HepG2 (cell line): ENCODE results near the gene CAPZB. TPM values are rescaled to one million over a fixed set of nuclear protein-coding genes. Genes with fewer than 3 reads are reported as not detected.

Experiments used
- AGO2 ChIP-seq: fragments of 200-400 bp; formaldehyde crosslinking; optimal IDR thresholded peaks from 2 replicates; pipeline ENCODE3; 2017; ENCODE audit warnings: mild to moderate bottlenecking, low read depth, low read length, moderate library complexity
- ARNTL ChIP-seq: sonication (generic); formaldehyde crosslinking; IDR thresholded peaks from 2 replicates; pipeline ENCODE4 v1.4.0; 2020; ENCODE audit warnings: mild to moderate bottlenecking, missing genetic modification reagents
- BRCA1 ChIP-seq: sonication (generic); formaldehyde crosslinking; IDR thresholded peaks from 2 replicates; pipeline ENCODE4 v1.4.0; 2020; ENCODE audit warnings: missing genetic modification reagents
- CENPT ChIP-seq: sonication (generic); formaldehyde crosslinking; IDR thresholded peaks from 2 replicates; pipeline ENCODE4 v1.8.0; 2022; ENCODE audit warnings: low read depth, mild to moderate bottlenecking, moderate library complexity, missing genetic modification reagents
- HNRNPK ChIP-seq: fragments of 200-400 bp; formaldehyde crosslinking; IDR thresholded peaks from 2 replicates; pipeline ENCODE4 v1.6.1; 2018; ENCODE audit warnings: low read length, low read depth, moderate library complexity, mild to moderate bottlenecking; ENCODE audit not compliant: poor library complexity, severe bottlenecking
- KLF13 ChIP-seq: sonication (generic); formaldehyde crosslinking; IDR thresholded peaks from 2 replicates; pipeline ENCODE4 v1.4.0; 2020; ENCODE audit warnings: mild to moderate bottlenecking, missing genetic modification reagents
- MXI1 ChIP-seq: IDR thresholded peaks from 3 replicates; pipeline ENCODE4 v1.6.1; 2012; ENCODE audit warnings: low read depth, low read length, inconsistent platforms, borderline replicate concordance
- NPAS2 ChIP-seq: sonication (generic); formaldehyde crosslinking; IDR thresholded peaks from 2 replicates; pipeline ENCODE4 v1.8.0; 2022; ENCODE audit warnings: mild to moderate bottlenecking, missing genetic modification reagents, borderline replicate concordance
- PTBP1 ChIP-seq: fragments of 200-400 bp; formaldehyde crosslinking; IDR thresholded peaks from 2 replicates; pipeline ENCODE4 v1.6.1; 2018; ENCODE audit warnings: low read length, low read depth; ENCODE audit not compliant: poor library complexity, severe bottlenecking
- RFXAP ChIP-seq: sonication (generic); formaldehyde crosslinking; IDR thresholded peaks from 2 replicates; pipeline ENCODE4 v1.4.0; 2020; ENCODE audit warnings: missing genetic modification reagents, borderline replicate concordance
- TCF12 ChIP-seq, 2 experiments: fragments of 450-650 bp in 1 of 2; sonication (generic) in 1 of 2; formaldehyde crosslinking in 1 of 2; IDR thresholded peaks; 2 replicates each; pipeline versions ENCODE4 v1.6.1 to v1.8.0; 2017 to 2022; ENCODE audit warnings: antibody characterized with exemption in 1 of 2, mild to moderate bottlenecking in 1 of 2, missing genetic modification reagents in 1 of 2, moderate library complexity in 1 of 2
- ZNF225 ChIP-seq: sonication (generic); formaldehyde crosslinking; IDR thresholded peaks from 2 replicates; pipeline ENCODE4 v1.4.0; 2020; ENCODE audit warnings: mild to moderate bottlenecking, missing genetic modification reagents
- ZNF235 ChIP-seq: sonication (generic); formaldehyde crosslinking; IDR thresholded peaks from 2 replicates; pipeline ENCODE4 v1.8.1; 2023; ENCODE audit warnings: mild to moderate bottlenecking, missing genetic modification reagents, borderline replicate concordance
- ZNF253 ChIP-seq: sonication (generic); formaldehyde crosslinking; IDR thresholded peaks from 2 replicates; pipeline ENCODE4 v1.8.0; 2022; ENCODE audit warnings: mild to moderate bottlenecking, missing genetic modification reagents, borderline replicate concordance
- ZNF274 ChIP-seq: sonication (generic); formaldehyde crosslinking; IDR thresholded peaks from 2 replicates; pipeline ENCODE4 v1.5.1; 2020; ENCODE audit warnings: mild to moderate bottlenecking, missing genetic modification reagents
- ZNF563 ChIP-seq: sonication (generic); formaldehyde crosslinking; IDR thresholded peaks from 2 replicates; pipeline ENCODE4 v1.8.0; 2022; ENCODE audit warnings: mild to moderate bottlenecking, moderate library complexity, missing genetic modification reagents
- ZNF598 ChIP-seq: sonication (generic); formaldehyde crosslinking; IDR thresholded peaks from 2 replicates; pipeline ENCODE4 v1.5.1; 2020; ENCODE audit warnings: mild to moderate bottlenecking, missing genetic modification reagents, borderline replicate concordance
- ZNF614 ChIP-seq: IDR thresholded peaks from 2 replicates; pipeline ENCODE4 v1.6.1; 2018; ENCODE audit warnings: missing biosample characterization, missing genetic modification reagents, inconsistent platforms, borderline replicate concordance
- ZNF713 ChIP-seq: sonication (generic); formaldehyde crosslinking; IDR thresholded peaks from 2 replicates; pipeline ENCODE4 v1.4.0; 2020; ENCODE audit warnings: mild to moderate bottlenecking, missing genetic modification reagents
- ZNF768 ChIP-seq: sonication (generic); formaldehyde crosslinking; IDR thresholded peaks from 2 replicates; pipeline ENCODE4 v1.4.0; 2020; ENCODE audit warnings: missing genetic modification reagents
- ZNF839 ChIP-seq: sonication (generic); formaldehyde crosslinking; IDR thresholded peaks from 2 replicates; pipeline ENCODE4 v1.4.0; 2020; ENCODE audit warnings: missing genetic modification reagents, mild to moderate bottlenecking, borderline replicate concordance
- polyA plus RNA-seq, 8 experiments: library from polyadenylated mRNA; depleted of rRNA in 3 of 8; stranded (reverse) in 7 of 8; unstranded in 1 of 8; fragments of >200 nt; fragmentation: Illumina TruSeq in 4 of 8; extraction: Trizol in 4 of 8; gene quantifications; 2 replicates each; pipeline versions ENCODE4 v1.2.1 to v1.2.3, GENCODE V29; 2011 to 2016; ENCODE audit warnings: low read depth in 4 of 8, missing spikeins in 1 of 8, mixed read lengths in 1 of 8; ENCODE audit not compliant: insufficient read depth in 1 of 8
- total RNA-seq, 5 experiments: library from RNA; depleted of rRNA; stranded (reverse); fragments of >200 nt; fragmentation: Illumina TruSeq; extraction: Trizol; gene quantifications; 2 replicates each; pipeline ENCODE4 v1.2.3, GENCODE V29; 2016; ENCODE audit warnings: low read depth in 1 of 5
- TF ChIP-seq, protein P1 (sequence below): sonication (generic); formaldehyde crosslinking; IDR thresholded peaks from 2 replicates; pipeline ENCODE4 v1.5.0; 2020; ENCODE audit warnings: missing genetic modification reagents
- TF ChIP-seq, protein P2 (sequence below): sonication (generic); formaldehyde crosslinking; IDR thresholded peaks from 2 replicates; pipeline ENCODE4 v1.8.1; 2023; ENCODE audit warnings: missing genetic modification reagents, mild to moderate bottlenecking, borderline replicate concordance
- TF ChIP-seq, protein P3 (sequence below): sonication (generic); formaldehyde crosslinking; IDR thresholded peaks from 2 replicates; pipeline ENCODE4 v1.4.0; 2020; ENCODE audit warnings: mild to moderate bottlenecking, missing genetic modification reagents, borderline replicate concordance
- TF ChIP-seq, protein P4 (sequence below): sonication (generic); formaldehyde crosslinking; IDR thresholded peaks from 2 replicates; pipeline ENCODE4 v1.5.0; 2020; ENCODE audit warnings: missing genetic modification reagents

Gene CAPZB
- total and polyA plus RNA-seq, 2 of the 13 experiments (the other 11 are each of a cell fraction or from before 2014, with no cell fraction given), result 58.9 to 76.9 TPM

DNA sequence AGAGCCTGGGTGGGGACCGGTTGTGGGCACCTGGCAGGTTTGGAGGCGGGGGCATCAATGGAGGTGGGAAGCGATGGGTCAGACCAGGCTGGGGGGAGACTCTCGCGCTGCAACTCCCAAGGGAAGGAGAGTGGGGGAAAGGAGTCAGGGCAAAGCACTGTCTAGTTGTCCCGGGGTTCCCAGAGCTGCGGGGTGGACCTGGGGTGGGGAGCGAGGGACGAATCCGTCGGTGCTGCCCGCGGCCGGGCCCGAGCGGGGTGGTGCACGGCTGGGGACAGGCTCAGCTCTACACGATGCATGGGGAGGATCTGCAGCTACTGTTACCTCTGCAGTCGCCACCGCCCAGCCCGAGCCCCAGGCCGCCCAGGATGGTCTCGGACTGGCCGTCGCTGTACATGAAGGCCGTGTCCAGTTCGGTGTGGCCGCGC lies 173.8 kb downstream of the CAPZB start (continued):
- TF ChIP-seq, protein P1, sequence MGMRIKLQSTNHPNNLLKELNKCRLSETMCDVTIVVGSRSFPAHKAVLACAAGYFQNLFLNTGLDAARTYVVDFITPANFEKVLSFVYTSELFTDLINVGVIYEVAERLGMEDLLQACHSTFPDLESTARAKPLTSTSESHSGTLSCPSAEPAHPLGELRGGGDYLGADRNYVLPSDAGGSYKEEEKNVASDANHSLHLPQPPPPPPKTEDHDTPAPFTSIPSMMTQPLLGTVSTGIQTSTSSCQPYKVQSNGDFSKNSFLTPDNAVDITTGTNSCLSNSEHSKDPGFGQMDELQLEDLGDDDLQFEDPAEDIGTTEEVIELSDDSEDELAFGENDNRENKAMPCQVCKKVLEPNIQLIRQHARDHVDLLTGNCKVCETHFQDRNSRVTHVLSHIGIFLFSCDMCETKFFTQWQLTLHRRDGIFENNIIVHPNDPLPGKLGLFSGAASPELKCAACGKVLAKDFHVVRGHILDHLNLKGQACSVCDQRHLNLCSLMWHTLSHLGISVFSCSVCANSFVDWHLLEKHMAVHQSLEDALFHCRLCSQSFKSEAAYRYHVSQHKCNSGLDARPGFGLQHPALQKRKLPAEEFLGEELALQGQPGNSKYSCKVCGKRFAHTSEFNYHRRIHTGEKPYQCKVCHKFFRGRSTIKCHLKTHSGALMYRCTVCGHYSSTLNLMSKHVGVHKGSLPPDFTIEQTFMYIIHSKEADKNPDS (CRISPR knock-in tag), result no peak
- TF ChIP-seq ZNF839 (CRISPR knock-in tag) (0 out of 2 replicates have a peak, but pooled peaks have one; percentile 38), AGO2 (peak; percentile 39), ZNF225 (CRISPR knock-in tag) (peak; percentile 79; the same call in 1 of the 2 replicates), MXI1 (no peak), HNRNPK (peak; percentile 25), ZNF614 (CRISPR knock-in tag) (no peak), ZNF563 (CRISPR knock-in tag) (0 out of 2 replicates have a peak, but pooled peaks have one; percentile 37), TCF12 (IDR thresholded peaks at IDR 0.05) (no peak), TCF12 (CRISPR knock-in tag; IDR thresholded peaks at IDR 0.05) (0 out of 2 replicates have a peak, but pooled peaks have one; percentile 28), ZNF768 (CRISPR knock-in tag) (0 out of 2 replicates have a peak, but pooled peaks have one; percentile 8), RFXAP (CRISPR knock-in tag) (peak; percentile 16; the same call in 1 of the 2 replicates), ZNF274 (CRISPR knock-in tag) (0 out of 2 replicates have a peak, but pooled peaks have one; percentile 61), BRCA1 (no peak), ZNF253 (CRISPR knock-in tag) (0 out of 2 replicates have a peak, but pooled peaks have one; percentile 25), PTBP1 (peak; percentile 72), KLF13 (0 out of 2 replicates have a peak, but pooled peaks have one; percentile 39), ZNF713 (peak; percentile 81), ZNF598 (CRISPR knock-in tag) (0 out of 2 replicates have a peak, but pooled peaks have one; percentile 73), CENPT (peak; percentile 28; the same call in 1 of the 2 replicates), ZNF235 (CRISPR knock-in tag) (0 out of 2 replicates have a peak, but pooled peaks have one; percentile 8), NPAS2 (CRISPR knock-in tag) (no peak), ARNTL (CRISPR knock-in tag) (peak; percentile 5; the same call in 1 of the 2 replicates)
- TF ChIP-seq, protein P2, sequence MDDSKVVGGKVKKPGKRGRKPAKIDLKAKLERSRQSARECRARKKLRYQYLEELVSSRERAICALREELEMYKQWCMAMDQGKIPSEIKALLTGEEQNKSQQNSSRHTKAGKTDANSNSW (CRISPR knock-in tag), result 0 out of 2 replicates have a peak, but pooled peaks have one; percentile 39
- TF ChIP-seq, protein P3, sequence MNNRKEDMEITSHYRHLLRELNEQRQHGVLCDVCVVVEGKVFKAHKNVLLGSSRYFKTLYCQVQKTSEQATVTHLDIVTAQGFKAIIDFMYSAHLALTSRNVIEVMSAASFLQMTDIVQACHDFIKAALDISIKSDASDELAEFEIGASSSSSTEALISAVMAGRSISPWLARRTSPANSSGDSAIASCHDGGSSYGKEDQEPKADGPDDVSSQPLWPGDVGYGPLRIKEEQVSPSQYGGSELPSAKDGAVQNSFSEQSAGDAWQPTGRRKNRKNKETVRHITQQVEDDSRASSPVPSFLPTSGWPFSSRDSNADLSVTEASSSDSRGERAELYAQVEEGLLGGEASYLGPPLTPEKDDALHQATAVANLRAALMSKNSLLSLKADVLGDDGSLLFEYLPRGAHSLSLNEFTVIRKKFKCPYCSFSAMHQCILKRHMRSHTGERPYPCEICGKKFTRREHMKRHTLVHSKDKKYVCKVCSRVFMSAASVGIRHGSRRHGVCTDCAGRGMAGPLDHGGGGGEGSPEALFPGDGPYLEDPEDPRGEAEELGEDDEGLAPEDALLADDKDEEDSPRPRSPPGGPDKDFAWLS (CRISPR knock-in tag), result no peak
- TF ChIP-seq, protein P4, sequence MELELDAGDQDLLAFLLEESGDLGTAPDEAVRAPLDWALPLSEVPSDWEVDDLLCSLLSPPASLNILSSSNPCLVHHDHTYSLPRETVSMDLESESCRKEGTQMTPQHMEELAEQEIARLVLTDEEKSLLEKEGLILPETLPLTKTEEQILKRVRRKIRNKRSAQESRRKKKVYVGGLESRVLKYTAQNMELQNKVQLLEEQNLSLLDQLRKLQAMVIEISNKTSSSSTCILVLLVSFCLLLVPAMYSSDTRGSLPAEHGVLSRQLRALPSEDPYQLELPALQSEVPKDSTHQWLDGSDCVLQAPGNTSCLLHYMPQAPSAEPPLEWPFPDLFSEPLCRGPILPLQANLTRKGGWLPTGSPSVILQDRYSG (CRISPR knock-in tag), result 0 out of 2 replicates have a peak, but pooled peaks have one; percentile 5
